ENCODE measurements around the gene APAF1. TPM values are rescaled to one million over a fixed set of nuclear protein-coding genes. Genes with fewer than 3 reads are reported as not detected.

APAF1 gene
- total RNA-seq = 13.7 and 16.5 TPM in 2 replicates

GRCh38 chr12:98644712-98645571, at the start of gene APAF1, which contains the start of gene IKBIP:
TSS of gene APAF1 (plus strand) at chr12:98645290. CDS start at chr12:98648360, 3,070 bp downstream.
TSS of gene IKBIP (minus strand) at chr12:98644788. CDS start at chr12:98644701, 87 bp downstream.

Other genes with a start within 250 kb of the APAF1 start
- 132 and 155 TPM in 2 replicates for gene TMPO, start 129.7 kb upstream of the APAF1 start, total RNA-seq
- 830 and 1,140 TPM in 2 replicates for gene SLC25A3, start 51.6 kb upstream of the APAF1 start, total RNA-seq
- gene IKBIP, start 502 bp upstream of the APAF1 start, total RNA-seq = 48.5 and 58.5 TPM in 2 replicates

Data from bronchus fibroblast of lung (primary cell).